HG03378 (cell line): Measurements from ENCODE around the gene SRGAP3.

ENCODE experiments used
- ATAC-seq: cut with Tn5 transposase; IDR thresholded peaks from one replicate; pipeline ENCODE4 v1.9.1; 2021; ENCODE audit warnings: mild to moderate bottlenecking, moderate library complexity; ENCODE audit not compliant: unreplicated experiment

Gene SRGAP3

GRCh38 chr3:9121366-9122001, 128.0 kb downstream of the SRGAP3 start:
- no peak for ATAC-seq

DNA sequence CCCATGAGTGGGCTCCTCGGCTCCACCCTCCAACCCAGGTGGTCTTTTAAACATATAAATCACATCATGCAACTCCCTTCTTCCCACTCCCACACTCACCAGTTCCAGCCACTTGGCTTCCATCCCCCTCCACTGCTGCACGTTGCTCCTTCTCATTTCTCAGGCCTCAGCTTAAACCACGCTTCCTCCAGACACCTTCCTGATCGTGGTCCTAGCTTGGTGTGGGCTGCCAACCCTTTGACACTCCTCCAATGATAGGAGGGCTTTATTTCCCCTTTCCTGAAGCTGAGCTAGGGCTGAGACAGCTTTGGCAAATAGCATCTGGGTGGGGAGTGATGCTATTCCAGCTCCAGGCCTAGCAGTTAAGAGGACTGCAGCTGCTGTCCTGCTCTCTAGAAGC, 130.1 kb downstream of the SRGAP3 start:
- ATAC-seq, result no peak

- ATAC-seq, result no peak
These were observed 131.2 kb downstream of the SRGAP3 start for GRCh38 chr3:9118222-9118621.

GRCh38 chr3:9117220-9117619, 132.2 kb downstream of the SRGAP3 start:
- no peak for ATAC-seq

DNA sequence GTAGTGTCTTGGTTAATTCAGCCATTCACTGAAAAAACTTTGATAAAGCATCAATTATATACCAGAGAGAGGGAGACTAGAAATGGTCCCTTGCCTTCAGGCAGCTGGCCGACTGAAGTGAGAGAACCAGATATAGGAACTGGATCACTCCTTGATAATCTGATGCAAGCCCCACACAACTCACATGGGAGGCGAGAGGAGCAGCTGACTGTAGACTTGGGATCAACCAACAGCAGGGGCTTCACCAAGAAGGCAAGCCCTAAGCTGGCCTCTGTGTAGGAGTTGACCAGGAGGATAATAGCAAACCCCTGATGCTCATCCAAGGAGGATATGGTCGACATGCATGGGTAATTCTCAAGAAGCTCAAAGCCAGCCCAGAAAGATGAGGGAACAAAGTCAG, 133.1 kb downstream of the SRGAP3 start:
- ATAC-seq, result no peak

DNA sequence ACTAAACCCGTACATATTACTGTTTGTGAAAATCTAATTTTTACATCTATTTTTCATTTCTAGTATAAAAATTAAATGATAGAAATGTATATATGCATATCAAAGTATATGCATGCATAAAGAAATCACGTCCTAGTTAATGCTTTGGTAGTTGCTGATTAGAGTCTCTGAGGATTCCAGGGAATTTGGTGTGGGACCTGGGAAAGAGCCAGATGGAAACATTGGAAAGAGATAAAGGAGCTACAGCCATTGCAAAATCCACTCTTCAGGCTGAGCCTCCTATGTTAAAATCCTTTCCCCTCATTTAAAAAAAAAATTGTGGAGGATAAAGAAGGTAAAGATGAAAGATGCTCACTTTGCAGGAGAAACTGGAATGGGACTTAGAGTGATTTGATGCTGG, 134.1 kb downstream of the SRGAP3 start:
- no peak for ATAC-seq

DNA sequence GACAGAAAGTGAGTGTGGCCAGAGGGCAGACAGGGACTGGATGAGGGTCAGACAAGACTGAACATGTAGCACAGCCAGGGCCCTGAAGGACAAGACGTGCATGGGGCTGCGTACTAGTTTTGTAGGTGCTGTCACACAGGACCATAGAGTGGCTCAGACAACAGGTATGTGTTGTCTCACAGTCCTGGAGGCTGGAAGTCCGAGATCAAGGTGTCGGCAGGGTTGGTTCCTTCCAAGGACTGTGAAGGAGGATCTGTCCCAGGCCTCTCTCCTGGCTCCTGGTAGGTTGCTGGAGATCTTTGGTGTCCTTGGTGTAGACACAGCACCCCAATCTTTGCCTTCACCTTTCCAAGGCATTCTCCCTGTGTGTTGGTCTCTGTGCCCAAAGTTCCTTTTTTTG, 136.4 kb downstream of the SRGAP3 start:
- no peak for ATAC-seq

- ATAC-seq, result no peak
These were observed 137.6 kb downstream of the SRGAP3 start for GRCh38 chr3:9111866-9112265.

GRCh38 chr3:9111417-9111816, 138.0 kb downstream of the SRGAP3 start:
- no peak for ATAC-seq

DNA sequence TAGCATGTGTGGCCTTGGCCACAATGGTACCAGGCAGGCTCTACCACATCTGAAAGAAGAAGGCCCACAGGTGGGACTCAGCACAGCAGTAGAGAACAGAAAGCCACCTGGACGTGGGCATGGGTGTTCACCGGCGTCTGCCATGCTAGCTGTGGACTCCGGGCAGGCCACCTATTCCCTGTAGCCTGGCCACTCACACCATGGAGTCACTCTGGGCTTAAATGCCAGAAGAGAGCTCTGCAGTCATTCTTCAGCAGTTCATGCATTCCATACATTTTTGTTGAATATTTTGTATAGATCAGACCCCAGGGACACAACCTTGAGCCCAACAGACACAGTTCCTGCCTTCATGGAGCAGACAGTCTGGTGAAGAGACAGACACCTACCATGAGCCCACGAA, 138.6 kb downstream of the SRGAP3 start:
- ATAC-seq, result no peak

GRCh38 chr3:9110316-9110715, 139.1 kb downstream of the SRGAP3 start:
- ATAC-seq, result no peak

- ATAC-seq, result no peak
These were observed 139.9 kb downstream of the SRGAP3 start for GRCh38 chr3:9109568-9109914.

- no peak for ATAC-seq
These were observed 140.4 kb downstream of the SRGAP3 start for GRCh38 chr3:9108876-9109567.

- ATAC-seq, result no peak
These were observed 141.7 kb downstream of the SRGAP3 start for GRCh38 chr3:9107738-9108137.

DNA sequence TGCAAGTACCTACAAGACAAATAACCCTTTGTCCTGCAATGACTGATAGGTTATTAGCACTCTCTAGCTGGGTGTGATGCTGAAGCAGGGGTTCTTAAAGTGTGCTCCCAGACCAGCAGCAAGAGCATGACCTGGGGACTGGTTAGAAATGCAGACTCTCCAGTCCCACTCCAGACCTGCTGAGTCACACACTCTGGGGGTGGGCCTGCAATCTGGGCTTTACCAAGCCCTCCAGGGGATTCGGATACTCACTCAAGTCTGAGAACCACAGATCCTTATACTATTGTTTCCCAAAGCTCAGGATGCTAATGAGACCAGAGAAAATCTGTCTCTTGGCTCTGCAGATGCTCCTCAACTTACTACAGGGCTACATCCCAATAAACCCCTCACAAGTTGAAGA, 144.0 kb downstream of the SRGAP3 start:
- no peak for ATAC-seq

DNA sequence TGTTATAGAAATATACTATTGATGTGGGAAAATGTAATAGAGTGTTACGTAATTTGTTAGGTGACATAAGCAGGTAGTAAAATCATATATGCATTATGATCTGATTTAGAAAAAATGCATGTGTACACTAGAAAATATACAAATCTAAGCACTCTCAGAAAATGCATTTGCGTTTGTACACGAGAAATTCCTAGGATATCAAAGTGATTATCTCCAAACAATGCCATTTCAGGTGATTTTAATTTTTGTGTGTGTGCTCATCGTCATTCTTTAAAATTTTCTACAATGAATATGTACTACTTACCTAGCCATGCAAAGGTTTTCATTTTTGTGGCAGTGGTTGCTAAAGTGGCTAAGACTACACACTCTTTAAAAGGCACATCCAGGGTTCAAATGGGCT, 145.3 kb downstream of the SRGAP3 start:
- ATAC-seq, result no peak

GRCh38 chr3:9102240-9102981, 147.0 kb downstream of the SRGAP3 start:
- ATAC-seq, result no peak

DNA sequence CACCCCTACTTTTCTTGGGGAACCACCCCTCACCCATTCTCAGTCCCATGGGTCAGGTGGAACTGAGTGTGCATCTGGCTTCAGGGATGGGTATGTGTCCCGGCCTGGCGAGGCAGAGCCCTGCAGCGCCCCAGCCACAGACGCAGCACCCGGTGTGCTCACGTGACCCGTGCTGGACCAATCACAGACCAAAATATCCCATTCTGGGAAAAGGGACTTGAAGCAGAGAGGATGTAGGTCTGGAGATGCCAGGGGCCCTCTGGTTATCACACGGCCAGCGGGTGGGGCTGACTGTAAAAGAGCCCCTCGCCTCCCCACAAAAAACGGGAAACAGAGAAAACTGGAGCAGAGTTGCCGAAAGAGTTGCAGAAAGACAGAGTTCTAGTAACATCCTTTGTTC, 148.2 kb downstream of the SRGAP3 start:
- no peak for ATAC-seq

DNA sequence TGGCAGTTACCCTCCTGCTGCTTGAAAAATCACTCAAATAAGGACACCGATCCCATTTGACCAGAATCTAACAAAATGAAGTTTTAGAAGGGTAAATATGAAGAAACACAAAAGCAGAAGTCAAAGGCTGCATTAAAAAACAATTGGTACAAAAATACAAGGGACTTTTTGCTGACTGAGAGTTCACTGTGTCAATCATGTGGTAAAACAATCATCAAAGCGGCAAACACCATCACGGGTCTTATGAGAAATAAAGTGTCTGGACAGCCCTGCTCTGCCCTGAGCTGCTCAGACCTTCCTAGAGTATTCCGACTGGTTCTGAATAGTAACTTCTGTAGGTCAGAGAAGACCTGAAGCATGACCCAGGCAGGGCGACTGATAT, 148.9 kb downstream of the SRGAP3 start:
- ATAC-seq, result no peak

DNA sequence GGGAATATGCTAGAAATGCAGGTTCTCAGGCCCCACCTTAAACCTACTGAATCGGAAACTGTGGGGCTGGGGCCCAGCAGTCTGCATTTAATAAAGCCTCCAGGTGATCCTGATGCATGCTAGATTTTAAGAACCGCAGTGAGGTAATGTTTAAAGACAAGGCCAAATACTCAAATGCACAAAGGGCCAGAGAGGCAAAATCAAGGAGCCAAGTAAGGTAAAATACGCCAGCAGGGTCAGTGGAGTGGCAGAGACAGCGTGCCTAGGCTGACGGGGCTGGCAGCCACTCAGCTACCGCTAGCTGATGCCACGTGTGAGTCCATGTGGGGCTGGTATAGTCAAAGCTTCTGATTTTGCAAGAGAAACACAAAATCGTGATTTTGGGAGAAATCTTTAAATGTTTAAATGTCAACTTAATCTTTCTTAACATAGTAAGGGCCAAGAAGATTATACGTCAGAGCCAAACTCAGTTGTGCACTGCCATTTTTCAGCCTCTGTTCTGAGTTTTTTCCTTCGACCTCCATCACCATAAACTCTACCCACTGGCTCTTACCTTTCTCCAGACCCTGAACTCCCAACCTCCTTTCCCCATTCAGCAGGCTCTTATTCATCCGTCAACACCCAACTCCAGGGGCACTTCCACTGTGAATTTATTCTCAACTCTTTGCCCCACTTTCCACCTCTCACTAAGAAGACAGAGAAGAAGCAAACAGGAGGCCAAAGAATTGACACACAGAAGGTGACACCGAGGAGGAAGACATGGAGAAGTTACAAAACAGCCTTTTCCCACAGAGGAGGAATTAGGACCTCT, 149.5 kb downstream of the SRGAP3 start:
- no peak for ATAC-seq
